Retinal pigment epithelial cell (primary cell): ENCODE results near the gene CDH15.
"Not testable (repeated sequence)": the region's sequence is repeated elsewhere in the genome, so short reads cannot be mapped to it uniquely, and the experiment has no call there.

Source experiments
- DNase-seq: peaks from one replicate; pipeline ENCODE4 v3.0.0-alpha.2; 2010; ENCODE audit warnings: low read depth
- H3K4me3 ChIP-seq: 2 replicates; pipeline ENCODE4 v1.5.1; 2011; ENCODE audit warnings: mild to moderate bottlenecking, low read length, control low read depth, moderate library complexity
- TF ChIP-seq, protein P1 (sequence below): conservative IDR thresholded peaks from 2 replicates; pipeline ENCODE4 v1.5.1; 2011; ENCODE audit warnings: low read depth, low read length, control low read depth, inconsistent platforms

Gene CDH15

DNA sequence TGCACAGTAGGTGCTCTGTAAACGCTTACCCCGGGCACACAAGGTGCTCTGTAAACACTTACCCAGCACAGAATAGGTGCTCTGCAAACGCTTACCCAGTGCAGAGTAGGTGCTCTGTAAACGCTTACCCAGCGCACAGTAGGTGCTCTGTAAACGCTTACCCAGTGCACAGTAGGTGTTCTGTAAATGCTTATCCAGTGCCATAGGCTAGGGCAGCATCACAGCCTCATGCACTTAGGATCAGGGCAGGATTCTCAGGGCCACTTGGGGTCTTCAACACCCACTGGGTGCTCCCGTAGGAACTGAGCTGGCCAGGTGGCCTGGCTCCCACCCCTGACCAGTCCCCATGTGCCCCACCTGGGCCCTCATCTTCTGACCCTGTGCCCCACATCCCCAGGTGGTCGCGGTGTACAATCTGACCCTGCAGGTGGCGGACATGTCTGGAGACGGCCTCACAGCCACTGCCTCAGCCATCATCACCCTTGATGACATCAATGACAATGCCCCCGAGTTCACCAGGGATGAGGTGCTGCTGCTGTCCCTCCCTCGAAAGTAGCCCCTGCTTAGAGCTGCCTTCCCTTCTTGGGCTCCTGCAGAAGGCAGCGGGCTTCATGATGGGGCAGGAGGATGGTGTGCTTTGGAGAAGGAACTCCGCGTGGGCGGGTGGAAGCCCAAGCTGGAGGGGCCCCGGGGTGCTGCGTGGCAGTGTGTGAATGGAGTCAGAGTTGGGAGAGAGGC, 15.7 kb downstream of the CDH15 start:
- DNase-seq, result no peak
- TF ChIP-seq, protein P1, sequence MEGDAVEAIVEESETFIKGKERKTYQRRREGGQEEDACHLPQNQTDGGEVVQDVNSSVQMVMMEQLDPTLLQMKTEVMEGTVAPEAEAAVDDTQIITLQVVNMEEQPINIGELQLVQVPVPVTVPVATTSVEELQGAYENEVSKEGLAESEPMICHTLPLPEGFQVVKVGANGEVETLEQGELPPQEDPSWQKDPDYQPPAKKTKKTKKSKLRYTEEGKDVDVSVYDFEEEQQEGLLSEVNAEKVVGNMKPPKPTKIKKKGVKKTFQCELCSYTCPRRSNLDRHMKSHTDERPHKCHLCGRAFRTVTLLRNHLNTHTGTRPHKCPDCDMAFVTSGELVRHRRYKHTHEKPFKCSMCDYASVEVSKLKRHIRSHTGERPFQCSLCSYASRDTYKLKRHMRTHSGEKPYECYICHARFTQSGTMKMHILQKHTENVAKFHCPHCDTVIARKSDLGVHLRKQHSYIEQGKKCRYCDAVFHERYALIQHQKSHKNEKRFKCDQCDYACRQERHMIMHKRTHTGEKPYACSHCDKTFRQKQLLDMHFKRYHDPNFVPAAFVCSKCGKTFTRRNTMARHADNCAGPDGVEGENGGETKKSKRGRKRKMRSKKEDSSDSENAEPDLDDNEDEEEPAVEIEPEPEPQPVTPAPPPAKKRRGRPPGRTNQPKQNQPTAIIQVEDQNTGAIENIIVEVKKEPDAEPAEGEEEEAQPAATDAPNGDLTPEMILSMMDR, result no peak
- no peak overlapping the region for H3K4me3 ChIP-seq

DNA sequence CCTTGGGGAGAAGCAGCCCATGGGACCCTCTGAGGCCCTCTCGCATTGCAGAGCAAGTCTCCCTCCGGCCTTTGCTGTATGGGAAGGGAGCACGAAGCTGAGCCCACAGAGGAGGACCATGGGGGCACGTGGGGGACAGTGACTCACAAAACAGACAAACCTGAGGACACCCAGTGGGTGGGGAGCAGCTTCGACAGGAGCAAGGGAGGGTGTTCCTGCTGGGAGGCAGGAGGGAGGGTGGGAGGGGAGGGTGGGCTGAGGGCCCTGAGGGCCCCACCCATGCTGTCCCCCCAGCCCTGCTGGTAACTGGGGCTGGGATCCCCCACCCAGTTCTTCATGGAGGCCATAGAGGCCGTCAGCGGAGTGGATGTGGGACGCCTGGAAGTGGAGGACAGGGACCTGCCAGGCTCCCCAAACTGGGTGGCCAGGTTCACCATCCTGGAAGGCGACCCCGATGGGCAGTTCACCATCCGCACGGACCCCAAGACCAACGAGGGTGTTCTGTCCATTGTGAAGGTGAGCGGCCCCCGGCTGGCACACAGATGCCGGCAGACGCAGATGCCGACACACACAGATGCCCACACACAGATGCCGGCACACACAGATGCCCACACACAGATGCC, 16.3 kb downstream of the CDH15 start:
- H3K4me3 ChIP-seq, result no peak overlapping the region
- DNase-seq, result no peak
- TF ChIP-seq, protein P1, result no peak

DNA sequence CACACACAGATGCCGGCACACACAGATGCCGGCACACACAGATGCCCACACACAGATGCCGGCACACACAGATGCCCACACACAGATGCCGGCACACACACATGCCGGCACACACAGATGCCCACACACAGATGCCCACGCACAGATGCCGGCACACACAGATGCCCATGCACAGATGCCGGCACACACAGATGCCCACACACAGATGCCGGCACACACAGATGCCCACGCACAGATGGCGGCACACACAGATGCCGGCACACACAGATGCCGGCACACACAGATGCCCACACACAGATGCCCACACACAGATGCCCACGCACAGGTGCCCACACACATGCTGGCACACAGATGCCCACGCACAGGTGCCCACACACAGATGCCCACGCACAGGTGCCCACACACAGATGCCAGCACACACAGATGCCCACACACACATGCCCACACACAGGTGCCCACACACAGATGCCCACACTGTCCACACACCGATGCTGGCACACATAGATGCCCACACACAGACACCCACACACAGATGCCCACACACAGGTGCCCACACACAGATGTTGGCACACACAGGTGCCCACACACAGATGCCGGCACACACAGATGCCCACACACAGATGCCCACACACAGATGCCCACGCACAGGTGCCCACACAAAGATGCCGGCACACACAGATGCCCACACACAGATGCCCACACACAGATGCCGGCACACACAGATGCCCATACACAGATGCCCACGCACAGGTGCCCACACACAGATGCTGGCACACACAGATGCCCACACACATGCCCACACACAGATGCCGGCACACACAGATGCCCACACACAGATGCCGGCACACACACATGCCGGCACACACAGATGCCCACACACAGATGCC, 17.2 kb downstream of the CDH15 start:
- H3K4me3 ChIP-seq, DNase-seq: not testable (repeated sequence)

DNA sequence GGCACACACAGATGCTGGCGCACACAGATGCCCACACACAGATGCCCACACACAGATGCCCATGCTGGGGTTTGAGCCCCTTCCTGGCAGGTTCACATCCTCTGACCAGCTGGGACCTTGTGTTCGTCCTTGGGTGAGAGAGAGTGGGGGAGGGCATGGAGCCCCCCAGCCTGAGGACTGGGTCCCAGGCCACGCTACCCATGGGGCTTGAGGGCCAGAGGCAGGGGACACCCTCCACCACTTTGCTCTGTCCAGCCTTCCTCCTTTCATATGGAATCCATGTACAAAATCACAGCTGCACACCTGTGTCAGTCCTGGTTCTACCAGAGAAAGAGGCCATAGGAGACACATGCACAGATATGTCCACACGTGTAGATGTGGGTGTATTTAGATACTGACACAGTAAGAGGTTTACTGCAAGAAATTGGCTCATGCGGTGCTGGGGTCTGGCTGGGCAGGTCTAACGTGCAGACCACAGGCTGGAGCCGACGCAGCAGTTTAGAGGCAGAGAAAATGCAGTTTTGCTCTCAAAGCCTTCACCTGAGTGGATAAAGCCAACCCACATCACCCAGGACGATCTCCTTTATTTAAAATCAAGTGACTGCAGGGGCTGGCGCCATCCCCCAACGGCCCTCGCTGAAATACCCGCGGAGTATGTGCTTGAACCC, 17.9 kb downstream of the CDH15 start:
- no peak for DNase-seq
- TF ChIP-seq, protein P1, result no peak

DNA sequence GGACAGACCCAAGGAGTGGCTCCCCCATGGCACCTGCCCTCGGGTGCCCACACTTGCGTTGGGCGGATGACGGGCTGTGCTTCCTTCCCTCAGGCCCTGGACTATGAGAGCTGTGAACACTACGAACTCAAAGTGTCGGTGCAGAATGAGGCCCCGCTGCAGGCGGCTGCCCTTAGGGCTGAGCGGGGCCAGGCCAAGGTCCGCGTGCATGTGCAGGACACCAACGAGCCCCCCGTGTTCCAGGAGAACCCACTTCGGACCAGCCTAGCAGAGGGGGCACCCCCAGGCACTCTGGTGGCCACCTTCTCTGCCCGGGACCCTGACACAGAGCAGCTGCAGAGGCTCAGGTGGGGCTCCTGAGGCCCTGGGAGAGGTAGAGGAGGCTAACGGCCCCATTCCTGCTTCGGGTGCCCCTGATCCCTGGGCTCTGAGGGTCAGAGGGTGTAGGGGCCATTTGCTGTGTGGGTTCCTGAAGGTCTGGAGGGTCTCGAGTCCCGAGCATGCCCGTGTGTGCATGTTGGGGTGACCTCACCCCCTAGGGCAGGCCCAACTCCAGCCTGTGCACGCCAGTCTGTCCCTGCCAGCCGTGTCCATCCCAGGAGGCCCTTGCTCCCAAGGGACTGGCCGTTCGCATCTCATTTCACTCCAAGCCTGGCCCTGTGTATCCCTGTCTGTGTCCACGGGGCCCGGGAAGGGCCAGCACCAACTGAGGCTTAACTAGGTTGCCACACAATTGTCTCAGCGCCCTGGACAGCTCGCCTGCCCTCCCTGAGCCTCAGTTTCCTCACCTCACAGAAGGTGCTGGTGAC, 18.8 kb downstream of the CDH15 start:
- TF ChIP-seq, protein P1, result no peak
- no peak for DNase-seq

More for the DNA sequence above, 17.9 kb downstream of the CDH15 start:
- H3K4me3 ChIP-seq, result no peak overlapping the region

DNA sequence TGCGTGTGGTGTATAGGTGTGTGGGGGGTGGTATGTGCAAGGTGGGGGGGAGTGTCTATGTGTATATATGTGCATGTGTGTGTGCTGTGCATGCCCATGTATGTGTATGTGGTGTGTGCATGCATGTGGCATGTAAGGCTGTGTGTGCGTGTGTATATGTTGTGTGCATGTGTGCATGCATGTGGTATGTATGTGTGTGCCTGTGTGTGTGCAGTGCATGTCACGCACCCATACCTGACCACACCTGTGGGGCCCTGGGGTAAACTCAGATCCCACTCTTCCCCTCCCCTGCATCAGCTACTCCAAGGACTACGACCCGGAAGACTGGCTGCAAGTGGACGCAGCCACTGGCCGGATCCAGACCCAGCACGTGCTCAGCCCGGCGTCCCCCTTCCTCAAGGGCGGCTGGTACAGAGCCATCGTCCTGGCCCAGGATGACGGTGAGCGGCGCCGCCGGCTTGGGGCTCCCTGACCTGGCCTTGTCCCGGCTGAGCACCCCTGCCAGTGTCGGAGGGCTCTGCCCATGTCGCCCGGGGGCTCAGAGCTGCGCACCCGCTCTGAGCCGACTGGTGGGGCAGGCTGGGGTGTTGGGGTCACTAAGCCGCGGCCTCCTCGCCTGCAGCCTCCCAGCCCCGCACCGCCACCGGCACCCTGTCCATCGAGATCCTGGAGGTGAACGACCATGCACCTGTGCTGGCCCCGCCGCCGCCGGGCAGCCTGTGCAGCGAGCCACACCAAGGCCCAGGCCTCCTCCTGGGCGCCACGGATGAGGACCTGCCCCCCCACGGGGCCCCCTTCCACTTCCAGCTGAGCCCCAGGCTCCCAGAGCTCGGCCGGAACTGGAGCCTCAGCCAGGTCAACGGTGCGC, 19.7 kb downstream of the CDH15 start:
- no peak overlapping the region for H3K4me3 ChIP-seq
- TF ChIP-seq, protein P1, result no peak
- no peak for DNase-seq

More for the DNA sequence above, 18.8 kb downstream of the CDH15 start:
- no peak overlapping the region for H3K4me3 ChIP-seq
